HepG2 (cell line): ENCODE measurements around the gene STRN3. TPM values are rescaled to one million over a fixed set of nuclear protein-coding genes. Genes with fewer than 3 reads are reported as not detected.

ENCODE experiments used
- AHR ChIP-seq: IDR thresholded peaks from 2 replicates; pipeline ENCODE4 v1.6.1; 2018; ENCODE audit warnings: missing genetic modification reagents, missing compliant biosample characterization
- GMEB1 ChIP-seq: sonication (generic); formaldehyde crosslinking; IDR thresholded peaks from 2 replicates; pipeline ENCODE4 v1.5.1; 2020; ENCODE audit warnings: missing genetic modification reagents, mild to moderate bottlenecking, borderline replicate concordance
- LRRFIP1 ChIP-seq: sonication (generic); formaldehyde crosslinking; conservative IDR thresholded peaks from 2 replicates; pipeline ENCODE4 v1.4.0; 2020; ENCODE audit warnings: missing genetic modification reagents
- MXD1 ChIP-seq: sonication (generic); formaldehyde crosslinking; IDR thresholded peaks from 2 replicates; pipeline ENCODE4 v1.4.0; 2020; ENCODE audit warnings: mild to moderate bottlenecking, missing genetic modification reagents
- NCOA5 ChIP-seq: sonication (generic); formaldehyde crosslinking; IDR thresholded peaks from 2 replicates; pipeline ENCODE4 v1.4.0; 2020; ENCODE audit warnings: missing genetic modification reagents
- RARA ChIP-seq: IDR thresholded peaks from 2 replicates; pipeline ENCODE4 v1.6.1; 2016; ENCODE audit warnings: missing genetic modification reagents, missing compliant biosample characterization
- REL ChIP-seq: sonication (generic); formaldehyde crosslinking; conservative IDR thresholded peaks from 2 replicates; pipeline ENCODE4 v1.8.0; 2022; ENCODE audit warnings: mild to moderate bottlenecking, missing genetic modification reagents, moderate library complexity
- ZBTB4 ChIP-seq: sonication (generic); formaldehyde crosslinking; IDR thresholded peaks from 2 replicates; pipeline ENCODE4 v1.4.0; 2020; ENCODE audit warnings: missing genetic modification reagents, mild to moderate bottlenecking, borderline replicate concordance
- ZNF276 ChIP-seq: sonication (generic); formaldehyde crosslinking; IDR thresholded peaks from 2 replicates; pipeline ENCODE4 v1.4.0; 2020; ENCODE audit warnings: mild to moderate bottlenecking, low read depth, missing genetic modification reagents
- ZNF446 ChIP-seq: sonication (generic); formaldehyde crosslinking; IDR thresholded peaks from 2 replicates; pipeline ENCODE4 v1.5.0; 2020; ENCODE audit warnings: mild to moderate bottlenecking, missing genetic modification reagents
- ZNF510 ChIP-seq: sonication (generic); formaldehyde crosslinking; IDR thresholded peaks from 2 replicates; pipeline ENCODE4 v1.4.0; 2020; ENCODE audit warnings: low read depth, mild to moderate bottlenecking, missing genetic modification reagents
- polyA plus RNA-seq, 8 experiments: library from polyadenylated mRNA; depleted of rRNA in 3 of 8; stranded (reverse) in 7 of 8; unstranded in 1 of 8; fragments of >200 nt; fragmentation: Illumina TruSeq in 4 of 8; extraction: Trizol in 4 of 8; gene quantifications; 2 replicates each; pipeline versions ENCODE4 v1.2.1 to v1.2.3, GENCODE V29; 2011 to 2016; ENCODE audit warnings: low read depth in 4 of 8, missing spikeins in 1 of 8, mixed read lengths in 1 of 8; ENCODE audit not compliant: insufficient read depth in 1 of 8
- total RNA-seq, 5 experiments: library from RNA; depleted of rRNA; stranded (reverse); fragments of >200 nt; fragmentation: Illumina TruSeq; extraction: Trizol; gene quantifications; 2 replicates each; pipeline ENCODE4 v1.2.3, GENCODE V29; 2016; ENCODE audit warnings: low read depth in 1 of 5

STRN3 gene
- total and polyA plus RNA-seq, 2 of the 13 experiments (the other 11 are each of a cell fraction or from before 2014, with no cell fraction given) = 49.4 to 123 TPM

- TF ChIP-seq LRRFIP1 = no peak; the same call in 1 of the 2 replicates
- TF ChIP-seq MXD1 (CRISPR knock-in tag) = peak; percentile 95
- TF ChIP-seq ZNF510 (CRISPR knock-in tag) = peak; percentile 84; the same call in 1 of the 2 replicates
- peak; percentile 85; the same call in 1 of the 2 replicates for TF ChIP-seq ZBTB4 (CRISPR knock-in tag)
- peak; percentile 79 for TF ChIP-seq NCOA5
- peak; percentile 97; the same call in 1 of the 2 replicates for TF ChIP-seq AHR
- TF ChIP-seq GMEB1 (CRISPR knock-in tag) = peak; percentile 63
- peak; percentile 51 for TF ChIP-seq ZNF446 (CRISPR knock-in tag)
- no peak for TF ChIP-seq REL
- peak; percentile 80; the same call in 1 of the 2 replicates for TF ChIP-seq ZNF276 (CRISPR knock-in tag)
- peak; percentile 41; the same call in 1 of the 2 replicates for TF ChIP-seq RARA
These were observed 657 bp downstream of the STRN3 start, which contains the start of gene AP4S1 (continued) for GRCh38 chr14:31025367-31026076.
